Upper lobe of left lung (tissue), 4 donors: ENCODE results near the gene HSD11B2.

Experiments
- EP300 ChIP-seq, 4 donors: sonication (generic); formaldehyde crosslinking; IDR thresholded peaks; one replicate each; pipeline ENCODE4 v1.5.1; 2017; ENCODE audit warnings: antibody characterized with exemption in 4 of 4, control low read depth in 2 of 4
- POLR2AphosphoS5 ChIP-seq, 2 donors: sonication (generic); formaldehyde crosslinking; IDR thresholded peaks; one replicate each; pipeline ENCODE4 v1.5.1; 2017; ENCODE audit warnings: antibody characterized with exemption in 2 of 2
- TF ChIP-seq, protein P1 (sequence below), 6 experiments: fragments of 450-650 bp in 4 of 6; fragments of 200-600 bp in 2 of 6; sonication (generic) in 2 of 6; IDR thresholded peaks; one replicate each; pipeline ENCODE4 v1.5.1; 2016 to 2019; ENCODE audit warnings: antibody characterized with exemption in 6 of 6

DNA sequence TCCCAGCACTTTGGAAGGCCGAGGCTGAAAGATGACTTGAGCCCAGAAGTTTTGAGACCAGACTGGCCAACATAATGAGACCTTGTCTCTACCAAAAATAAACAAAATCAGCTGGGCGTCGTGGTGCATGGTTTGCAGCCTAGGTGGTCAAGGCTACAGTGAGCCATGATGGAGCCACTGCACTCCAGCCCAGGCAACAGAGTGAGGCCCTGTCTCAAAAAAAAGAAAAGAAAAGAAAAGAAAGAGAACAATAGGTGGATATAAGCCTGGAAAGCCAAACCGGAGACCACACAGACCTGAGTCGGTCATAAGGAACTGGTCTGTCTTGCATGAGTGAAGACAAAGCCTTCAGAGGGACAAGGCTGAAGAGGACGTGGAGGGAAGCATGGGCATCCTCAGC is 35.7 kb downstream of the HSD11B2 start:
- TF ChIP-seq, protein P1, sequence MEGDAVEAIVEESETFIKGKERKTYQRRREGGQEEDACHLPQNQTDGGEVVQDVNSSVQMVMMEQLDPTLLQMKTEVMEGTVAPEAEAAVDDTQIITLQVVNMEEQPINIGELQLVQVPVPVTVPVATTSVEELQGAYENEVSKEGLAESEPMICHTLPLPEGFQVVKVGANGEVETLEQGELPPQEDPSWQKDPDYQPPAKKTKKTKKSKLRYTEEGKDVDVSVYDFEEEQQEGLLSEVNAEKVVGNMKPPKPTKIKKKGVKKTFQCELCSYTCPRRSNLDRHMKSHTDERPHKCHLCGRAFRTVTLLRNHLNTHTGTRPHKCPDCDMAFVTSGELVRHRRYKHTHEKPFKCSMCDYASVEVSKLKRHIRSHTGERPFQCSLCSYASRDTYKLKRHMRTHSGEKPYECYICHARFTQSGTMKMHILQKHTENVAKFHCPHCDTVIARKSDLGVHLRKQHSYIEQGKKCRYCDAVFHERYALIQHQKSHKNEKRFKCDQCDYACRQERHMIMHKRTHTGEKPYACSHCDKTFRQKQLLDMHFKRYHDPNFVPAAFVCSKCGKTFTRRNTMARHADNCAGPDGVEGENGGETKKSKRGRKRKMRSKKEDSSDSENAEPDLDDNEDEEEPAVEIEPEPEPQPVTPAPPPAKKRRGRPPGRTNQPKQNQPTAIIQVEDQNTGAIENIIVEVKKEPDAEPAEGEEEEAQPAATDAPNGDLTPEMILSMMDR (IDR thresholded peaks at IDR 0.05), result no peak
- TF ChIP-seq EP300 (IDR thresholded peaks at IDR 0.05) (no peak), POLR2AphosphoS5 (IDR thresholded peaks at IDR 0.05) (no peak)
